ENCODE measurements around the gene OR2M7. TPM values are rescaled to one million over a fixed set of nuclear protein-coding genes. Genes with fewer than 3 reads are reported as not detected.
"Not testable (repeated sequence)": the region's sequence is repeated elsewhere in the genome, so short reads cannot be mapped to it uniquely, and the experiment has no call there.

Gene OR2M7
- total and polyA plus RNA-seq, 2 of the 8 experiments (the other 6 are each of a cell fraction or from before 2014, with no cell fraction given) = not detected

DNA sequence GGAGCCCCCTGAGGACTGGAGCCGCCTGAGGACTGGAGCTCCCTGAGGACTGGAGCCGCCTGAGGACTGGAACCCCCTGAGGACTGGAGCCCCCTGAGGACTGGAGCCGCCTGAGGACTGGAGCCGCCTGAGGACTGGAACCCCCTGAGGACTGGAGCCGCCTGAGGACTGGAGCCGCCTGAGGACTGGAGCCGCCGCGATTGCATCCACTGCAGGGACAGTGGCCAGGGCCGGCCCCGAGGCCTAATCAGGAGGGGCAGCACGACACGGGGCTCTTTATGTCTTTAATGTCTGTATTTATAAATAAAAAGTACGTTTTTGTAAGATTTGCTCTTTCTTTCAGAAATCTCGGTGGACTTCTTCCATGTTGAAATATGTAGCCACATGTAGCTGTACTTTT, 17.6 kb downstream of the OR2M7 start:
- 84% methylated on average over 8 of the region's 15 CpGs; no CpG with 5 or more reads in 1 of the 2 experiments for WGBS, 2 experiments (ENCODE audit: extremely low coverage in 1 of 2, insufficient coverage in 1 of 2, insufficient read length in 1 of 2, insufficient replicate concordance in 2 of 2, low coverage in 1 of 2, low lambda C conversion rate in 2 of 2, missing lambda C conversion rate in 1 of 2)

More for the DNA sequence above, 17.6 kb downstream of the OR2M7 start:
- H3K4me1 ChIP-seq (replicated peaks in 1 of 4; ENCODE audit: control insufficient read depth in 3 of 4, insufficient read depth in 4 of 4, low read length in 3 of 4); H3K4me2 ChIP-seq (ENCODE audit: insufficient read depth in 1 of 2, low read depth in 2 of 2, low read length in 2 of 2); H3K79me1 ChIP-seq (ENCODE audit: low read depth, low read length); H3K18ac ChIP-seq (ENCODE audit: extremely low read depth, low read length); H3K14ac ChIP-seq (ENCODE audit: insufficient read length); H2AFZ ChIP-seq (ENCODE audit: low read length); H2BK120ac ChIP-seq (replicated peaks; ENCODE audit: low read depth, low read length); H2BK20ac ChIP-seq (ENCODE audit: low read length); H2AK5ac ChIP-seq (ENCODE audit: low read depth, low read length); H4K5ac ChIP-seq (ENCODE audit: insufficient read length, low read depth, low read length); FAIRE-seq; H3K79me2 ChIP-seq (ENCODE audit: control insufficient read depth in 1 of 2, insufficient read depth in 2 of 2, low read length in 2 of 2); H3K9ac ChIP-seq (replicated peaks in 1 of 4; ENCODE audit: extremely low read depth in 1 of 4, low read depth in 3 of 4, low read length in 3 of 4); H3K23ac ChIP-seq (ENCODE audit: insufficient read length); H4K91ac ChIP-seq (replicated peaks; ENCODE audit: insufficient read length, low read length); H4K20me1 ChIP-seq (replicated peaks in 1 of 2; ENCODE audit: control insufficient read depth in 1 of 2, insufficient read depth in 2 of 2, low read length in 2 of 2); H2BK12ac ChIP-seq (ENCODE audit: low read depth, low read length); H2BK15ac ChIP-seq (ENCODE audit: low read length); H3K4ac ChIP-seq (replicated peaks; ENCODE audit: insufficient read length, low read depth, low read length); POLR2A ChIA-PET (ENCODE audit: partially characterized antibody); H3K36me3 ChIP-seq (ENCODE audit: control insufficient read depth in 2 of 4, insufficient read depth in 4 of 4, low read length in 3 of 4); H3K56ac ChIP-seq (replicated peaks; ENCODE audit: insufficient read length, low read depth, low read length); H3K4me3 ChIP-seq (ENCODE audit: extremely low read depth in 1 of 4, insufficient read depth in 2 of 4, low read depth in 3 of 4, low read length in 4 of 4); H2BK5ac ChIP-seq (ENCODE audit: low read depth, low read length); H3K23me2 ChIP-seq (ENCODE audit: low read depth, low read length); H3K27ac ChIP-seq (ENCODE audit: low read depth, low read length); H4K8ac ChIP-seq (ENCODE audit: extremely low read depth, insufficient read depth, low read length); H3K27me3 ChIP-seq (replicated peaks in 1 of 4; ENCODE audit: control insufficient read depth in 3 of 4, extremely low read depth in 1 of 4, insufficient read depth in 3 of 4, low read length in 3 of 4); DNase-seq (ENCODE audit: low read depth in 1 of 2, low spot score in 2 of 2): not testable (repeated sequence)
- CTCF ChIA-PET (ENCODE audit: partially characterized antibody) = interaction anchor here (0.7 kb wide), 1 partner anchor 9 kb away, joined by 3 read pairs; no protein-coding TSS in a partner anchor
- peaks cover 45 to 47% of the 10 kb centered on the region in 2 experiments for H3K9me3 ChIP-seq (ENCODE audit: insufficient read depth in 2 of 2, low read depth in 1 of 2, low read length in 1 of 2)
